Mesenteric fat pad (tissue), 1 donor: ENCODE results near the gene CACNB2. TPM values are rescaled to one million over a fixed set of nuclear protein-coding genes. Genes with fewer than 3 reads are reported as not detected.
"Not testable (repeated sequence)": the region's sequence is repeated elsewhere in the genome, so short reads cannot be mapped to it uniquely, and the experiment has no call there.

Source experiments
- DNase-seq: peaks from one replicate; pipeline ENCODE4 v3.0.0-alpha.2; 2020; ENCODE audit warnings: low spot score
- total RNA-seq: library from RNA; stranded (reverse); fragmentation: NEBNext Ultra II Directional; extraction: Animal tissue kit (Norgen Biotek cat#: 25700); gene quantifications from one replicate; pipeline ENCODE4 v1.2.1, GENCODE V29; 2021
- donor health status: DM: yes; HTN: yes; CAD: no.

CACNB2 gene
- total RNA-seq, 1 donor from 2014 or later: 0.19 TPM

- DNase-seq: not testable (repeated sequence)
Observed at GRCh38 chr10:18445635-18446034, 305.4 kb downstream of the CACNB2 start.

GRCh38 chr10:18446205-18446604 lies 306.0 kb downstream of the CACNB2 start:
- no peak for DNase-seq

- DNase-seq: no peak
Observed at GRCh38 chr10:18449611-18450026, 309.4 kb downstream of the CACNB2 start.

- DNase-seq: no peak
Observed at GRCh38 chr10:18450298-18450697, 310.1 kb downstream of the CACNB2 start.

GRCh38 chr10:18455086-18455884 lies 315.1 kb downstream of the CACNB2 start:
- no peak for DNase-seq

GRCh38 chr10:18456984-18457383 lies 316.8 kb downstream of the CACNB2 start:
- no peak for DNase-seq

- no peak for DNase-seq
Observed at GRCh38 chr10:18460032-18460431, 319.8 kb downstream of the CACNB2 start.

GRCh38 chr10:18463673-18464211 lies 323.5 kb downstream of the CACNB2 start:
- DNase-seq: no peak

- no peak for DNase-seq
Observed at GRCh38 chr10:18469125-18469524, 328.9 kb downstream of the CACNB2 start.

GRCh38 chr10:18472977-18473376 lies 332.8 kb downstream of the CACNB2 start:
- no peak for DNase-seq

GRCh38 chr10:18473424-18474117 lies 333.3 kb downstream of the CACNB2 start:
- DNase-seq: no peak

- DNase-seq: no peak
Observed at GRCh38 chr10:18474118-18474455, 333.9 kb downstream of the CACNB2 start.

- DNase-seq: no peak
Observed at GRCh38 chr10:18476076-18476647, 335.9 kb downstream of the CACNB2 start.

GRCh38 chr10:18478354-18478753 lies 338.1 kb downstream of the CACNB2 start:
- no peak for DNase-seq

- DNase-seq: no peak
Observed at GRCh38 chr10:18479502-18479901, 339.3 kb downstream of the CACNB2 start.

GRCh38 chr10:18483516-18484186 lies 343.4 kb downstream of the CACNB2 start:
- DNase-seq: no peak

GRCh38 chr10:18486438-18486837 lies 346.2 kb downstream of the CACNB2 start:
- no peak for DNase-seq

GRCh38 chr10:18490755-18491154 lies 350.5 kb downstream of the CACNB2 start:
- DNase-seq: no peak

- no peak for DNase-seq
Observed at GRCh38 chr10:18497806-18498369, 357.7 kb downstream of the CACNB2 start.

- DNase-seq: no peak
Observed at GRCh38 chr10:18498998-18499397, 358.8 kb downstream of the CACNB2 start.

- DNase-seq: no peak
Observed at GRCh38 chr10:18500576-18500975, 360.4 kb downstream of the CACNB2 start.
